GM12801 (cell line): ENCODE results near the gene MAPKAP1.

Source experiments
- CTCF ChIP-seq: IDR thresholded peaks from one replicate; pipeline ENCODE4 v1.5.1; 2011; ENCODE audit warnings: control low read depth; ENCODE audit not compliant: insufficient read length; ENCODE audit errors: extremely low read depth

Gene MAPKAP1

DNA sequence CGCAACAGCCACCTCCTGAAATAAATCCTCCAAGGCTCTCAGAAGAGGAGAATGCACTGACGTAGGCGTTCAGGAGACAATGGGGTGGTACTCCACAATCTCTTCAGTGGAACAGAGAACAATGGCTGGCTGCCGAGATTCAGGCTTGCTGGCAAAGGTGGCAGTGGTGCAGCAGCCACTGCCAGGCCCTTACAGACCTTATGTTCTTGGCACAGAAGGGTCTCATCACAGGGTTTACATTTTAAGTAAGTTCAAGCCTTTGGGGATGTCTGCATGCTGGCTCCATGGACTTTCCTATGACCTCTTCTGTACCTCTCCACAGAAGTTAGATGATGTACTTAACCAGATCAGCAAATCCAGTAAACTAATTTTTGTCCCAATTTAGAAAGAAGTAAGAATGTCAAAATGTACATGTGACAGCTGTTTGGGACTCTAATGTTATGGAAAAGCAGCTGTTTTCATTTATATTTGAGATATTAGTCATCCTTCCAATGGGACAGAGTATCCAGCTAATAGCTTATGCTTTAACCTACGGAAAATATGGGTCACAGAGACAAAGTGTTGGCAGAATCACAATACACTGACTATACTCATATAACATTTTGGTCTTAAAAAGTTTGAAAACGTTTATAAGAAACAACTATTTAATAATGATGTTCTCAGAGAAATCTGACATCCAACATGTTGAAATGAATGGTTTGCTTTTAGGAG, 180.9 kb downstream of the MAPKAP1 start:
- no peak for TF ChIP-seq CTCF

DNA sequence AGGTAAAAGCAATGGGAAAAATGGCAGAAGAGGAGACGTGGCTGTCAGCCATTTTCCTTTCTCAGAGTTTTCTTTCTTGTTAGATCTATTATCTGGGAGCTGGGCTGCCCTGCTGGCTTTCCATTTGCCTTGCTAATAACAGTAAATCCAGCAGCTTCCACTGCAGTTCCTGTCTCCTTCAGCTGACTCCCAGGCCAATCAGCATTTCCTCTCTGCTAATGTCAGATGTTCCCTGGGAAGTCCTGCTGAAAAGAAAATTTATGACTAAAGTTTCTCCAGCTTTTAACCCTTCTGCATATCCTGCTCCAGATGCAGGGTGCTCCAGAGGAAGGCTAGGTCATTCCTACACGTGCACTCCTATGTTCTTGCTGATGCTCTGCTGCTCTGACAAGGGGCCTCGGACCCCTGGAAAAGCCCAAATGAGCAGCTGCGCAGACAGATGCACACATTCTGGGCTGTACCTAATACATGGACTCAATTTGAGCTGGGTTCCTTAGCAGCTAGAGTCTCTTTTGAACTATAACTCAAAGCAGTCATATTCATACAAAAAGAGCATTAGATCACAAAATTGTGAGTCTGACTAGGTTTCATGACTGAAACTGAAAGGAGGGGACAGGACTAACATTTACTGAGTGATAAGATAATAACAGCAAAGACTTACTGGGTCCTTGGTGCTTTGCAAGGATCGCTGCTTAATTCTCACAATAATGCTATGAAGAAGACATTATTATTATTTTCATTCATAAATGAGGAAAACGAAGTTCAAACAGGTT, 182.2 kb downstream of the MAPKAP1 start:
- TF ChIP-seq CTCF, result no peak

DNA sequence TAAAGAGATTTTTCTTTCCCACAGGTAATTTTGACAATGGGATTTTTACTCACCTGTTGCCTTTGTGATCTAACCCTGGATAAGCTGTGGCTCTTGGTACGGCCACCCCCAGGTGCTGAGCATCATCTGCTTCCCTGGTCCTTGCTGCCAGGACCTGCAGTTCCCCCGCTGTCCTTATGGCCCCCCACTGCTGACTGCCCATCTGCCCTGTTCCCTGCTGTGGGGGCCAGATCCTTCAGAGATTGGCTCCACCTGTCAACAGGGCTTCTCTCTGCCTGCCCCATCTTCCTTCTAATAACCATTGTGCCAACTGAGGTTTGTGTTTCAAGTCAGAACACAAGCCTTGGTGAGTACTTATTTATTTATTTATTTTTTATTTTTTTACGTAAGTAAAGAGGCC, 183.3 kb downstream of the MAPKAP1 start:
- TF ChIP-seq CTCF, result no peak

GRCh38 chr9:125522328-125522725, 184.7 kb downstream of the MAPKAP1 start:
- no peak for TF ChIP-seq CTCF

GRCh38 chr9:125521462-125522327, 185.3 kb downstream of the MAPKAP1 start:
- no peak for TF ChIP-seq CTCF

GRCh38 chr9:125519734-125520133, 187.3 kb downstream of the MAPKAP1 start:
- TF ChIP-seq CTCF, result no peak

DNA sequence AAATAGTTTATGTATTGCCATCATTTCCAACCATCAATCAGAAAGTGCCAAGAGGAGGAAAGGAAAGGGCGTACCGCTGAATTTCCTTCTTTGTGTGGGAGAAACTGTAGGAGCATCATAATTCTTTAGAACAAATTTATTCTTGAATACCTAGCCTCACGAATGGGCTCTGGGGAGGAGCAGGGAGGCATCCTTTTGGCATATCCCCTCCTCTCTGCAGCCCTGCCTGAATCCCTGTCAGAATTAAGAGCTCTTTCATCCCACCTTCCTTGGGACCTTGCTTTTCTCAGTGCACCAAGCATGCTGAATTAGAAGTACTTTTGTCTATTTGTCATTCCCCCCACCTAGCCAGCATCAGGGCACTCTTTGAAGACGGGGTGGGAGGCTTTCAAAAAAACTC, 189.4 kb downstream of the MAPKAP1 start:
- no peak for TF ChIP-seq CTCF
